Right lobe of liver (tissue), 4 donors: ENCODE measurements around the gene ITSN1.

Experiments used
- CTCF ChIP-seq, 4 donors: fragments of 200-600 bp in 3 of 4; fragments of 450-650 bp in 1 of 4; IDR thresholded peaks; one replicate each; pipeline versions ENCODE4 v1.5.1 to v1.8.0; 2016 to 2022; ENCODE audit warnings: antibody characterized with exemption in 4 of 4, mild to moderate bottlenecking in 2 of 4
- POLR2A ChIP-seq: fragments of 450-650 bp; IDR thresholded peaks from one replicate; pipeline ENCODE4 v1.6.1; 2017; ENCODE audit warnings: antibody characterized with exemption, mild to moderate bottlenecking
- donor health status: DM: no; HTN: no; CAD: no.
- donor health status: DM: no; HTN: no; CAD: no.
- donor health status: DM: no; HTN: yes; CAD: no.

- TF ChIP-seq CTCF (IDR thresholded peaks at IDR 0.05) (no peak), POLR2A (no peak)
Measured at GRCh38 chr21:33769057-33769456, 126.8 kb downstream of the ITSN1 start.
